CD14-positive monocyte (primary cell): Measurements from ENCODE around the gene FAHD2A. TPM values are rescaled to one million over a fixed set of nuclear protein-coding genes. Genes with fewer than 3 reads are reported as not detected.

ENCODE experiments used
- DNase-seq, 3 donors: peaks; one replicate each; pipeline ENCODE4 v3.0.0-alpha.2; 2011 to 2022
- H2AFZ ChIP-seq: 2 replicates; pipeline ENCODE4 v1.6.0; 2012; ENCODE audit warnings: mild to moderate bottlenecking, low read depth, low read length, inconsistent platforms; ENCODE audit not compliant: insufficient read depth, poor library complexity, severe bottlenecking
- H3K27ac ChIP-seq, 2 donors: 1 replicate in 1 of 2; 2 replicates in 1 of 2; pipeline ENCODE4 v1.5.1; 2012 to 2013; ENCODE audit warnings: low read length in 2 of 2, control low read depth in 1 of 2, inconsistent platforms in 1 of 2, low read depth in 1 of 2, mild to moderate bottlenecking in 1 of 2
- H3K27me3 ChIP-seq, 2 donors: one replicate each; pipeline versions ENCODE4 v1.6.0 to v1.6.1; 2011 to 2013; ENCODE audit warnings: low read length in 2 of 2; ENCODE audit not compliant: control insufficient read depth in 2 of 2, insufficient read depth in 2 of 2
- H3K36me3 ChIP-seq, 2 donors: replicated peaks in 1 of 2; 1 replicate in 1 of 2; 2 replicates in 1 of 2; pipeline versions ENCODE4 v1.5.1 to v1.6.1; 2012 to 2013; ENCODE audit warnings: low read length in 2 of 2, control low read depth in 1 of 2, inconsistent platforms in 1 of 2, mild to moderate bottlenecking in 1 of 2; ENCODE audit not compliant: insufficient read depth in 2 of 2, control insufficient read depth in 1 of 2
- H3K4me1 ChIP-seq, 2 donors: 1 replicate in 1 of 2; 2 replicates in 1 of 2; pipeline versions ENCODE4 v1.5.1 to v1.6.1; 2012 to 2013; ENCODE audit warnings: low read length in 2 of 2, control low read depth in 1 of 2, inconsistent platforms in 1 of 2, mild to moderate bottlenecking in 1 of 2, moderate library complexity in 1 of 2; ENCODE audit not compliant: insufficient read depth in 2 of 2, control insufficient read depth in 1 of 2
- H3K4me2 ChIP-seq: replicated peaks from 2 replicates; pipeline ENCODE3; 2012; ENCODE audit warnings: low read length, moderate library complexity, mild to moderate bottlenecking; ENCODE audit not compliant: poor library complexity, severe bottlenecking; ENCODE audit errors: extremely low read depth
- H3K4me3 ChIP-seq, 3 experiments: fragments of 200-600 bp in 1 of 3; sonication (generic) in 1 of 3; replicated peaks in 1 of 3; 1 replicate in 2 of 3; 2 replicates in 1 of 3; pipeline ENCODE4 v1.5.1; 2011 to 2013; ENCODE audit warnings: low read length in 3 of 3, mild to moderate bottlenecking in 3 of 3, control low read depth in 2 of 3, low read depth in 2 of 3, inconsistent platforms in 1 of 3, moderate library complexity in 1 of 3
- H3K79me2 ChIP-seq: 2 replicates; pipeline ENCODE4 v1.6.0; 2012; ENCODE audit warnings: mild to moderate bottlenecking, control low read depth, inconsistent platforms, low read length, moderate library complexity; ENCODE audit not compliant: insufficient read depth
- H3K9ac ChIP-seq: 2 replicates; pipeline ENCODE4 v1.6.0; 2017; ENCODE audit warnings: low read length, mild to moderate bottlenecking; ENCODE audit not compliant: insufficient read depth, poor library complexity, severe bottlenecking
- H3K9me3 ChIP-seq, 2 donors: replicated peaks in 1 of 2; 1 replicate in 1 of 2; 2 replicates in 1 of 2; pipeline versions ENCODE4 v1.5.1 to v1.6.1; 2012 to 2013; ENCODE audit warnings: low read length in 2 of 2, control low read depth in 1 of 2; ENCODE audit not compliant: control insufficient read depth in 1 of 2, insufficient read depth in 1 of 2
- H4K20me1 ChIP-seq: 2 replicates; pipeline ENCODE4 v1.6.0; 2012; ENCODE audit warnings: mild to moderate bottlenecking, low read length, control low read depth, moderate library complexity; ENCODE audit not compliant: insufficient read depth
- H3K27ac Mint-ChIP-seq, 7 donors: one replicate each; pipeline ENCODE4 v1.8.0; 2020; ENCODE audit warnings: mild to moderate bottlenecking in 7 of 7, mixed read lengths in 7 of 7, moderate library complexity in 6 of 7, inconsistent platforms in 2 of 7
- H3K27me3 Mint-ChIP-seq, 3 donors: one replicate each; pipeline ENCODE4 v1.8.0; 2021 to 2022; ENCODE audit warnings: low read depth in 3 of 3, mild to moderate bottlenecking in 3 of 3, mixed read lengths in 3 of 3, moderate library complexity in 3 of 3, inconsistent platforms in 1 of 3
- H3K36me3 Mint-ChIP-seq, 2 donors: one replicate each; pipeline ENCODE4 v1.8.0; 2020; ENCODE audit warnings: mixed read lengths in 2 of 2, inconsistent platforms in 1 of 2, mild to moderate bottlenecking in 1 of 2
- H3K4me1 Mint-ChIP-seq: one replicate; pipeline ENCODE4 v1.8.0; 2020; ENCODE audit warnings: mild to moderate bottlenecking, mixed read lengths
- H3K4me3 Mint-ChIP-seq, 2 donors: one replicate each; pipeline ENCODE4 v1.8.0; 2020; ENCODE audit warnings: mild to moderate bottlenecking in 2 of 2, mixed read lengths in 2 of 2, moderate library complexity in 1 of 2
- H3K9me3 Mint-ChIP-seq, 7 donors: one replicate each; pipeline ENCODE4 v1.8.0; 2020 to 2022; ENCODE audit warnings: mixed read lengths in 7 of 7, mild to moderate bottlenecking in 6 of 7, moderate library complexity in 6 of 7, inconsistent platforms in 2 of 7
- CTCF ChIP-seq: fragments of 200-600 bp; IDR thresholded peaks from one replicate; pipeline ENCODE4 v1.8.0; 2022; ENCODE audit warnings: antibody characterized with exemption, mild to moderate bottlenecking
- WGBS: methylation state at CpG from one replicate; pipeline ENCODE4 v1.1.5; 2013; ENCODE audit warnings: missing lambda C conversion rate; ENCODE audit not compliant: insufficient coverage; 5-methylcytosine and 5-hydroxymethylcytosine counted together
- intact Hi-C, 2 donors: fragments of 100-400 bp; cut with micrococcal nuclease; formaldehyde crosslinking; loops; one replicate each; pipeline versions ENCODE4 v1.15.0 to v1.15.1; 2023
- polyA plus RNA-seq, 3 donors: library from polyadenylated mRNA; depleted of rRNA in 1 of 3; unstranded in 2 of 3; stranded (reverse) in 1 of 3; fragments of 300-500 nt in 2 of 3; fragments of >200 nt in 1 of 3; fragmentation: Illumina TruSeq in 2 of 3; gene quantifications; 1 replicate in 2 of 3; 2 replicates in 1 of 3; pipeline ENCODE4 v1.2.3, GENCODE V29; 2012 to 2021

Gene FAHD2A
- polyA plus RNA-seq, 3 donors: 9.7 to 17.1 (median 10.5) TPM

GRCh38 chr2:95372845-95373244, 29.7 kb upstream of the FAHD2A start:
- no peaks in the 10 kb centered on the region for H3K79me2 ChIP-seq
- no peak overlapping the region for H3K27ac Mint-ChIP-seq
- intact Hi-C loops: no loop called here
- TF ChIP-seq CTCF: no peak
- no peaks in the 10 kb centered on the region for H3K36me3 ChIP-seq
- peaks cover 0 to 3% (median 2%) of the 10 kb centered on the region in 7 donors for H3K9me3 Mint-ChIP-seq
- no peak for DNase-seq
- no peaks in the 10 kb centered on the region for H3K4me1 ChIP-seq
- no peak overlapping the region for H3K4me3 Mint-ChIP-seq
- H4K20me1 ChIP-seq: no peaks in the 10 kb centered on the region
- no peaks in the 10 kb centered on the region for H3K9me3 ChIP-seq
- H3K4me1 Mint-ChIP-seq: no peaks in the 10 kb centered on the region
- H3K4me2 ChIP-seq: no peak overlapping the region
- H3K36me3 Mint-ChIP-seq: no peaks in the 10 kb centered on the region
- H3K27me3 Mint-ChIP-seq: peaks cover 1 to 19% (median 6%) of the 10 kb centered on the region in 3 donors
- no peak overlapping the region for H3K4me3 ChIP-seq
- H3K27me3 ChIP-seq: no peaks in the 10 kb centered on the region
- H3K9ac ChIP-seq: no peak overlapping the region
- no peak overlapping the region for H2AFZ ChIP-seq
- H3K27ac ChIP-seq: no peak overlapping the region
- 94% methylated on average over 6 of the region's 8 CpGs for WGBS

DNA sequence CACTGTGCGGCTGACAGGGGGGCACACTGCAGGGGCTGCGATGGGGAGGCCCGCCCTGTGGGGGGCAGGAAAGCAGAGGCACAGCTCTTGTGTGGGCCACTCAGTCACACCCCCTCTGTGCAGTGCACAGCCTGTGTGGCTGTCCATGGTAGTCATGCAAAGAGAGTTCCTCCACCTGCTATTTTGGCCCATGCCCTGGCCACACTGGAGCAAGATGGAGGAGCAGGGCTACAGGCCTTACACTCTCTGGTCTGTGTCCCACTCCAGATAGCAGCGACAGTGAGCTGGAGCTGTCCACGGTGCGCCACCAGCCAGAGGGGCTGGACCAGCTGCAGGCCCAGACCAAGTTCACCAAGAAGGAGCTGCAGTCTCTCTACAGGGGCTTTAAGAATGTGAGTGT, 28.5 kb upstream of the FAHD2A start:
- no peak overlapping the region for H3K4me3 Mint-ChIP-seq
- Histone ChIP-seq H3K27me3 (no peaks in the 10 kb centered on the region), H3K4me1 (no peaks in the 10 kb centered on the region), H3K36me3 (no peaks in the 10 kb centered on the region), H3K9ac (no peak overlapping the region), H3K27ac (no peak overlapping the region), H2AFZ (no peak overlapping the region), H3K79me2 (no peaks in the 10 kb centered on the region), H3K4me2 (no peak overlapping the region), H4K20me1 (no peaks in the 10 kb centered on the region), H3K9me3 (no peaks in the 10 kb centered on the region), H3K4me3 (no peak overlapping the region)
- H3K4me1 Mint-ChIP-seq: no peaks in the 10 kb centered on the region
- no peak for DNase-seq
- TF ChIP-seq CTCF: no peak
- no peaks in the 10 kb centered on the region for H3K36me3 Mint-ChIP-seq
- 92% methylated on average over 4 of the region's 6 CpGs for WGBS
- H3K27ac Mint-ChIP-seq: no peak overlapping the region
- peaks cover 0 to 14% (median 7%) of the 10 kb centered on the region in 3 donors for H3K27me3 Mint-ChIP-seq
- peaks cover 0 to 3% (median 2%) of the 10 kb centered on the region in 7 donors for H3K9me3 Mint-ChIP-seq
- intact Hi-C loops: no loop called here
